Thoracic aorta endothelial cell (primary cell): Measurements from ENCODE around the gene MMP26. TPM values are rescaled to one million over a fixed set of nuclear protein-coding genes. Genes with fewer than 3 reads are reported as not detected.

Experiments
- total RNA-seq: library from RNA; depleted of rRNA; stranded (reverse); fragments of >200 nt; gene quantifications from 2 replicates; pipeline ENCODE4 v1.2.3, GENCODE V29; 2012

Gene MMP26
- not detected in 2 replicates for total RNA-seq

GRCh38 chr11:4704054-4704789 is at the start of gene MMP26:
TSS of gene MMP26 (plus strand) at chr11:4704784.

GRCh38 chr11:4697585-4697984 is 7.0 kb upstream of the MMP26 start, which contains the start of gene OR51E2:
TSS of gene OR51E2 (minus strand) at chr11:4697853. CDS start at chr11:4682711, 15,142 bp downstream.

Other genes starting within 250 kb of the MMP26 start
- gene OR52K1, start 222.1 kb upstream of the MMP26 start, total RNA-seq = not detected in 2 replicates
- not detected in 2 replicates for gene OR52M1, start 159.6 kb upstream of the MMP26 start, total RNA-seq
- gene OR52I2, start 123.0 kb upstream of the MMP26 start, total RNA-seq = not detected in 2 replicates
- not detected in 2 replicates for gene OR52I1, start 110.7 kb upstream of the MMP26 start, total RNA-seq
- 11.6 and 13.9 TPM in 2 replicates for gene TRIM68, start 96.6 kb upstream of the MMP26 start, total RNA-seq
- gene OR51D1, start 67.3 kb upstream of the MMP26 start, total RNA-seq = not detected in 2 replicates
- gene OR51E1, start 60.8 kb upstream of the MMP26 start, total RNA-seq = not detected in 2 replicates
- not detected in 2 replicates for gene OR51E2, start 6.9 kb upstream of the MMP26 start, total RNA-seq
- gene OR51F1, start 65.2 kb downstream of the MMP26 start, total RNA-seq = not detected in 2 replicates
- not detected in 2 replicates for gene OR52R1, start 99.6 kb downstream of the MMP26 start, total RNA-seq
- gene OR51F2, start 116.5 kb downstream of the MMP26 start, total RNA-seq = not detected in 2 replicates
- gene OR51S1, start 144.4 kb downstream of the MMP26 start, total RNA-seq = not detected in 2 replicates
- not detected in 2 replicates for gene OR51T1, start 177.1 kb downstream of the MMP26 start, total RNA-seq
- not detected in 2 replicates for gene OR51A7, start 199.0 kb downstream of the MMP26 start, total RNA-seq
- gene OR51G2, start 214.6 kb downstream of the MMP26 start, total RNA-seq = not detected in 2 replicates
- gene OR51G1, start 219.6 kb downstream of the MMP26 start, total RNA-seq = not detected in 2 replicates
- not detected in 2 replicates for gene OR51A4, start 242.8 kb downstream of the MMP26 start, total RNA-seq